ENCODE results near the gene RTN4RL2.

RTN4RL2 gene

DNA sequence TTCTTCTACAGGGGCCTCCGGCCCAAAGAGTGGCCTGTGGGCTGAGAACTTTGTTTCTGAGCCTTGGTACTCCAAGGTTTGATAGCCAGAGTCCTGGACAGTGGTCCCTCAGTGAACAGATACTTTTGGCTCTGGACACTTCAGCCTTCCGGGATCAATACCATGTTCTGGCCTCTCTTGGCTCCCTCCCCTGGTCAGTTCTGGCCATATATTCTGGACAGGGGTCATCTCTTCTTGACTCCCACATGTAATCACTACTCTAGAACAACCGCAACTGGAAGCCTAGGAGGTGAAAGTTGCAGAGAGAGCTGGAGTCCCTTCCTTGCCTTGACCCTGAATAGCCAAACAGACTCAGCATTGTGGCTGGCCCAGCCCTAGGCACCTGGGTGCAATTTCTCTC, 2.3 kb downstream of the RTN4RL2 start:
- no peak for DNase-seq (ENCODE audit: low read depth in 2 of 2)

- no peak for DNase-seq (ENCODE audit: low read depth in 2 of 2)
These were observed 3.6 kb downstream of the RTN4RL2 start for GRCh38 chr11:57463671-57464538.

GRCh38 chr11:57464539-57465181, 4.3 kb downstream of the RTN4RL2 start:
- DNase-seq (ENCODE audit: low read depth in 2 of 2) = no peak

GRCh38 chr11:57466680-57467079, 6.4 kb downstream of the RTN4RL2 start:
- DNase-seq (ENCODE audit: low read depth in 2 of 2) = no peak

DNA sequence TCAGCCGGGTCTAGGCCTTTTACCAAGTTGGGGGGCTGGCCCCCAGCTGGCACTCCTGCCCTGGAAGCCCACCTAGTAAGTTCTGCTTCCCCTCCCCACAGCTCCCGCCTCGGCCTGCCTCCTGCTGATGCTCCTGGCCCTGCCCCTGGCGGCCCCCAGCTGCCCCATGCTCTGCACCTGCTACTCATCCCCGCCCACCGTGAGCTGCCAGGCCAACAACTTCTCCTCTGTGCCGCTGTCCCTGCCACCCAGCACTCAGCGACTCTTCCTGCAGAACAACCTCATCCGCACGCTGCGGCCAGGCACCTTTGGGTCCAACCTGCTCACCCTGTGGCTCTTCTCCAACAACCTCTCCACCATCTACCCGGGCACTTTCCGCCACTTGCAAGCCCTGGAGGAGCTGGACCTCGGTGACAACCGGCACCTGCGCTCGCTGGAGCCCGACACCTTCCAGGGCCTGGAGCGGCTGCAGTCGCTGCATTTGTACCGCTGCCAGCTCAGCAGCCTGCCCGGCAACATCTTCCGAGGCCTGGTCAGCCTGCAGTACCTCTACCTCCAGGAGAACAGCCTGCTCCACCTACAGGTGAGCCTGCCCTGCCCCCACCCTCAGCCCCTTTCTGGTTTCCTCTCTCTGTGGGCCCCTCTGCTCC, 7.3 kb downstream of the RTN4RL2 start:
- no peak for DNase-seq (ENCODE audit: low read depth in 2 of 2)

GRCh38 chr11:57468276-57468675, 7.9 kb downstream of the RTN4RL2 start:
- no peak for DNase-seq (ENCODE audit: low read depth in 2 of 2)

DNA sequence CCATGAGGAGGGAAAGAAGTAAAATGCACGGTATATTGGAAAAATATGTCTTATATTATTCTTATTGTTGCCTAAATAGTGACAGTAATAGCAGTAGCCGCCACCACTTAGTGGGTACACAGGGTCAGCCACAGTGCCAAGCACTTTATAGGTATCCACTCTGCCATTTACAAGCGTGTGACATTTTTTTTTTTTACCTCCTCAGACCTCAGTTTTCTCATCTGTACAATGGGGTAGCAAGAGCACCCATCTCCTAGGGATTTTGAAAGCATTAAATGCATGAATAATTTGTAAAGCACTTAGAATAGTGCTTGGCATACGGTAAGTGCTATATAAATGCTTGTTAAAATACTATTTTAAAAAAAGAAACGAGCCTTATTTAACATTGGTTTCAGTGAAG, 8.9 kb downstream of the RTN4RL2 start:
- DNase-seq (ENCODE audit: low read depth in 2 of 2) = no peak

DNA sequence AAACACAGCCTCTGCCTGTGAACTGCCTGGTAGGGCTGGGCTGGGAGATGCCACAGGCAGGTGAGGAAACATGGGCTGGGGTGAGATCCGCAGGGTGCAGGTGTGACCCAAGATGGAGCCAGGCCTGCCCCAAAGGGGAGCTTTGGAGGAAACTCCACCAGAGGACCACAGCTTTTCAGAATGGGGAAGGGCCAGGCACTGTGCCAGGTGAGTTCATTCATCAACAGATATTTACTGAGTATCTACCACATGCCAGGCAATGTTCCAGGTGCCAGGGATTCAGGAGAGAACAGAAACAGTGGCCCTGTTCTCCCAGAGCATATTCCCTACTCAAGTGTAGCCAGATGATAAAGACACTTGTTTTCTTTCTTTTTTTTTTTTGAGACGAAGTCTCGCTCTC, 11.2 kb downstream of the RTN4RL2 start:
- no peak for DNase-seq (ENCODE audit: low read depth in 2 of 2)

GRCh38 chr11:57473285-57473841, 13.0 kb downstream of the RTN4RL2 start:
- DNase-seq (ENCODE audit: low read depth in 2 of 2) = no peak

DNA sequence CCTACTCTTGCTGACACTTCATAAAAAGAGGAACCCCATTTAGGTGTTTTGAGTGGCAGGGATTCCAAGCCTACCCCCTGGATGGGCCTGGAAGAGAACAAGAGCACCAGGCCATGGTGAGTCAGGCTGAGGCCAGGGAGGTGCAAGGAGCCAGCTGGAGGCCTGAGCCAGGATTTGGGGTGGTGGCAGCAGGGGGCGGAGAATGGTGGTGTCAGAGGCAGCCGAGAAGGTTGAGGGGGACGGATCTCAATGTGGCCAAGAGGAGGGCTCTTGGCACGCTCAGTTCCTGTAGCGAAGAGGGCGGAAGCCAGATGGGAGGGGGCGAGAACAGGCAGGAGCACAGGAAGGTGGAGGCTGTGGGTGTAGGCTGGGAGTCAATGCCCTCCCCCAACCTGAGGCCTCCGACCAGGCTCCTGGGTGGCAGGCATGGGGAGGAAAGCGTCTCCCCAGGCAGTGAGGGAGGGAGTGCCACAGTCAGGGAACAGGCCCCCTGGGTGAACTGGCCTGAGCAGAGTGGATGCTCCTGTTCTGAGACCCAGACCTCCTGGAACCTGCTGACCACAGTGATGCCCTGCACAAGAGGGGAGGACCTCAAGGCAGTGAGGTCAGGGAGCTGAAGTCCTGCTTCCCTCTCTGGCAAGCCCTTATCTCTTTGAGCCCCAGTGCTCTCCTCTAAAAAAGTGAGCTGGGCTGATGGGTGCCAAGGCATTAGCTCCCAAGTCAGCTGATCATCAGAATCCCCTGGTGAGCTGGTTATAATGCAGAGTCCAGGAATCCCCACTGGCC, 13.9 kb downstream of the RTN4RL2 start:
- no peak for DNase-seq (ENCODE audit: low read depth in 2 of 2)

- no peak for DNase-seq (ENCODE audit: low read depth in 2 of 2)
These were observed 14.4 kb downstream of the RTN4RL2 start for GRCh38 chr11:57474803-57475115.

DNA sequence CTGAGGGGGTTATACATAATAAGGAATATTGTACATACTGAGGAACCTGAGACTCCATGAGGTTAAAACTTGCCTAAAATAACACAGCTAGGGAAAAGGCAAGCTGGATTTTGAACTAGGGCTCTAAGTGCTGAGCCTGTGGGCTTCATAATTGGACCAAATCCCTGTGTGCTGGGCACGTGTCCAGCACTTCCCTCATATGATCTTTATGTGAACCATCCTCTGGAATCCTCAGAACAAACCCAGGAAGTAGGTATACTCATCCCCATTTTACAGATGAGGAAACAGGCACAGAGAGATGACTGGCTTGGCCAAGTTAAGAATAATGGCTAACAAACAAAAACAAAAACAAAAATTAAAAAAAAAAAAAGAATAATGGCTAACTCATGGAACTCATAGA, 14.9 kb downstream of the RTN4RL2 start:
- DNase-seq (ENCODE audit: low read depth in 2 of 2) = no peak

DNA sequence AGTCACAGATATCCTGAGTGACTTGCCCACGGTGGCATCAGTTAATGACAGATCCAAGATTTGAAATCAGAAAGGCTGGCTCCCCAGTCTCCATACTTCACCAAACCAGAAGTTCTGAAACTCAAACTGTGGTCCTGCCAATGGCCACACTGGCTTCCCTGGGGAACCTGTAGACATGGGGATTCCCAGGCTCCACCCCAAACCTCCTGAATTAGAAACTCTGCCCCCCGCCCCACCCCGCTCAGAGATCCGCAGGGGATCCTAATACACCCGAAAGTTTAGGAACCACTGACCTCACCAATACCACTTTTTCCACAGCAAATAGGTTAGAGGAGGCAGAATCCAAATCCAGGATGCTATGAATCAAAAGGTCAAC, 15.3 kb downstream of the RTN4RL2 start:
- no peak for DNase-seq (ENCODE audit: low read depth in 2 of 2)

- no peak for DNase-seq (ENCODE audit: low read depth in 2 of 2)
These were observed 15.9 kb downstream of the RTN4RL2 start for GRCh38 chr11:57476047-57476756.

DNA sequence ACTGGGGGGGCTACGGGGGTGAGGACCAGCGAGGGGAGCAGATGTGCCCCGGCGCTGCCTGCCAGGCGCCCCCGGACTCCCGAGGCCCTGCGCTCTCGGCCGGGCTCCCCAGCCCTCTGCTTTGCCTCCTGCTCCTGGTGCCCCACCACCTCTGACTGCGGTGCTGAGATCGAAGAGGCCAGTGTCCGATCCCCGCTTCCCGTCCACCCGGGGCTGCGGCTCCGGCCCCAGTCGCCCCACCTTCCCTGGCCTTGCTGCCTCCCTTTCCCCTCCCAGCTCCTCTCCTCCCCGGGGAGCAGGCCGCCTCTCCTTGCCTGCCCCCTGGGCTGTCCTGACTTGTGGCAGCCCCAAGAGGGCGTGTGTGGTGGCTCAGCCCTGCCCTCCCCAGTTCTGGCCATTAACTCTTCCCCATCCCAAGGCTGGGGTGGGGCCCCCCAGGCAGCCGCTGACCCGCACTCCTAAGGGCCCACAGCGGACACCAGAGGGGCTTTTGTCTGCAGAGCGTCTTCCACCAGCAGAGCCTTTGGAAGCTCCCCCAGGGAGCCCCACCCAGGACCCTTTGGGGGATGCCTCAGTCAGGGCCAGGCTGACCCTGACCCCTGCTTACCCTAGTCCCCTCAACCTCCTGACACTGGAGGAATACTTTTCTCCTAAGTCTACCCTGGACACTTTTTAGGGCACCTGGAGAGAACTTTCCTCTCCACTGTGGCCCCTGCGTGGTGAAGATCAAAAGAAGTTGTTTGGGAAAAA, 16.6 kb downstream of the RTN4RL2 start:
- DNase-seq (ENCODE audit: low read depth in 2 of 2) = no peak

DNA sequence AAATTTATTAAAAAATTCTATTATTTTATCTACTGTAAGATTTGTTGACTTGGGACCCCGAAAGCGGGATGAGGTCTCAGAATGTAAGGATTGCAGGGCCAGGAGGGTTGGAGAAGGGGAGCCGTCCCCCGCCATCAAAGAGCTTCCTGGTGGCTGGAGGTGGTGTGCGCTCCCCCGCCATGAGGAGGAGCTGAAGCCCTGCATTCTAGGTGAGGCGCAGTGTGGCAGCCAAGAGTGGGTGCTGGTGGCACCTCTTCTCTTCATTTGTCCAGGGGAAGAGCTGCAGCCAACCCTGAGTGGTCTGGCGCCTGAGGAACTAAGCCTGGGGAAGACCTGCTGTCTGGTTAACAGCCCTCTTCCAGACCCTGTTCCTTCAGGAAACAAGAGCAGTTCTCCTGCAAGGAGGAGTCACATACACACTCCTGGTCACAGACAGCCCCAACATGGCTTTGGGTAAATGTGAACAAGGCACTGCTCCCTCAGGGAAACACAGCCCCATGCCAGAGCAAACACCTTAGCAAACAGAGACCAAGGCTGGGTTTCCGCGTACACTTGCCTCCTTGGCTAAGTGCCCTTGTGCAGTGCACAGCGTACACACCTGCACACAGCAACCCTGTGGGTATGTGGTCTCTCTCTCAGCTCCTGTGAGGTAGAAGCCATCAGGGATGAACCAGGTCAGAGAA, 17.3 kb downstream of the RTN4RL2 start:
- DNase-seq (ENCODE audit: low read depth in 2 of 2) = no peak

- no peak for DNase-seq (ENCODE audit: low read depth in 2 of 2)
These were observed 18.8 kb downstream of the RTN4RL2 start for GRCh38 chr11:57479021-57479663.

DNA sequence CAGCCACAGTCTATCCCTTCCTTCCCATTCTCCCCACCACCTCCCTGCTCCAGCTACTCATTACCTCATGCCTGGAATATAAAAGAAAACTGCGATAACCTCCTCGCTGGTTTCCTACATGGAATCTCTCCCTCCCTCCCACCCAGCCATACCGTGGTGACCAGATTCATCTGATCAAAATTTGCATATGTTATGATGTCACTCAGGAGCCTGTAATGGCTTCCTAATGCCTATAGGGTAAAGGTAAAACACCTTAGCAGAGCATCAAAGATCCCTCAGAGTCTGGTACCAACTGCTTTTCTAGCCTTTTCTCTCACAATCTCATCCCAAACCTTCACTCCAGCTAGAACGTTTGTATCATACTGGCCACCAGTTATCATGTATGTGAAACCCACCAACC, 19.6 kb downstream of the RTN4RL2 start:
- DNase-seq (ENCODE audit: low read depth in 2 of 2) = no peak

GRCh38 chr11:57480409-57481137, 20.2 kb downstream of the RTN4RL2 start:
- DNase-seq (ENCODE audit: low read depth in 2 of 2) = peak; percentile 37 to 75

Measured in stimulated activated CD4-positive, alpha-beta T cell treated with anti-CD3 and anti-CD28 coated beads, Interleukin-12 subunit alpha, Interleukin-12 subunit beta, amount 100 ng/mL, for 24 hours (primary cell).